HG03045 (cell line): ENCODE measurements around the gene CMTR1.
"Not testable (repeated sequence)": the region's sequence is repeated elsewhere in the genome, so short reads cannot be mapped to it uniquely, and the experiment has no call there.

ENCODE experiments used
- ATAC-seq: cut with Tn5 transposase; IDR thresholded peaks from one replicate; pipeline ENCODE4 v1.9.1; 2021; ENCODE audit warnings: mild to moderate bottlenecking, moderate library complexity; ENCODE audit not compliant: unreplicated experiment

The CMTR1 gene

GRCh38 chr6:37435373-37435772, 2.4 kb downstream of the CMTR1 start:
- no peak for ATAC-seq

GRCh38 chr6:37435816-37436215, 2.8 kb downstream of the CMTR1 start:
- no peak for ATAC-seq

- no peak for ATAC-seq
Observed at GRCh38 chr6:37438930-37439329, 5.9 kb downstream of the CMTR1 start.

- no peak for ATAC-seq
Observed at GRCh38 chr6:37441651-37442050, 8.6 kb downstream of the CMTR1 start.

GRCh38 chr6:37442416-37443215, 9.6 kb downstream of the CMTR1 start:
- no peak for ATAC-seq

GRCh38 chr6:37443216-37443542, 10.2 kb downstream of the CMTR1 start:
- ATAC-seq, result not testable (repeated sequence)

GRCh38 chr6:37449984-37450383, 17.0 kb downstream of the CMTR1 start:
- no peak for ATAC-seq

GRCh38 chr6:37451441-37452193, 18.6 kb downstream of the CMTR1 start:
- ATAC-seq, result no peak

GRCh38 chr6:37452522-37452921, 19.5 kb downstream of the CMTR1 start:
- ATAC-seq, result no peak

- ATAC-seq, result no peak
Observed at GRCh38 chr6:37454420-37455140, 21.6 kb downstream of the CMTR1 start.

GRCh38 chr6:37456126-37456525, 23.1 kb downstream of the CMTR1 start:
- ATAC-seq, result no peak

- ATAC-seq, result no peak
Observed at GRCh38 chr6:37456816-37457560, 24.0 kb downstream of the CMTR1 start.

GRCh38 chr6:37459981-37460800, 27.2 kb downstream of the CMTR1 start:
- no peak for ATAC-seq

GRCh38 chr6:37460805-37461204, 27.8 kb downstream of the CMTR1 start:
- ATAC-seq, result no peak

GRCh38 chr6:37463110-37463509, 30.1 kb downstream of the CMTR1 start:
- ATAC-seq, result no peak

- no peak for ATAC-seq
Observed at GRCh38 chr6:37467718-37468117, 34.7 kb downstream of the CMTR1 start.

- ATAC-seq, result no peak
Observed at GRCh38 chr6:37473364-37474095, 40.5 kb downstream of the CMTR1 start.

GRCh38 chr6:37474316-37474715, 41.3 kb downstream of the CMTR1 start:
- no peak for ATAC-seq

- no peak for ATAC-seq
Observed at GRCh38 chr6:37477191-37477590, 44.2 kb downstream of the CMTR1 start.
